ENCODE results near the gene PLA2G4A.

Gene PLA2G4A

GRCh38 chr1:186831168-186831567, 2.4 kb downstream of the PLA2G4A start:
- TF ChIP-seq CTCF (IDR thresholded peaks at IDR 0.05; ENCODE audit: extremely low read depth, missing control alignments) = no peak
- DNase-seq (ENCODE audit: low spot score) = no peak

GRCh38 chr1:186834399-186834958, 5.7 kb downstream of the PLA2G4A start:
- DNase-seq (ENCODE audit: low spot score) = no peak
- TF ChIP-seq CTCF (IDR thresholded peaks at IDR 0.05; ENCODE audit: extremely low read depth, missing control alignments) = no peak

- DNase-seq (ENCODE audit: low spot score) = no peak
- no peak for TF ChIP-seq CTCF (IDR thresholded peaks at IDR 0.05; ENCODE audit: extremely low read depth, missing control alignments)
These were observed 6.7 kb downstream of the PLA2G4A start for GRCh38 chr1:186835448-186835847.

GRCh38 chr1:186837806-186838205, 9.1 kb downstream of the PLA2G4A start:
- no peak for DNase-seq (ENCODE audit: low spot score)
- TF ChIP-seq CTCF (IDR thresholded peaks at IDR 0.05; ENCODE audit: extremely low read depth, missing control alignments) = no peak

- DNase-seq (ENCODE audit: low spot score) = no peak
- TF ChIP-seq CTCF (IDR thresholded peaks at IDR 0.05; ENCODE audit: extremely low read depth, missing control alignments) = no peak
These were observed 9.8 kb downstream of the PLA2G4A start for GRCh38 chr1:186838380-186839040.

GRCh38 chr1:186839041-186839400, 10.3 kb downstream of the PLA2G4A start:
- DNase-seq (ENCODE audit: low spot score) = no peak
- TF ChIP-seq CTCF (IDR thresholded peaks at IDR 0.05; ENCODE audit: extremely low read depth, missing control alignments) = no peak

GRCh38 chr1:186841599-186841998, 12.8 kb downstream of the PLA2G4A start:
- no peak for DNase-seq (ENCODE audit: low spot score)
- no peak for TF ChIP-seq CTCF (IDR thresholded peaks at IDR 0.05; ENCODE audit: extremely low read depth, missing control alignments)

Data from GM20000 (cell line).